GM23248 (cell line): ENCODE data around the gene GBF1.

Experiments used
- EZH2 ChIP-seq: fragments of 200-600 bp; sonication (generic); IDR thresholded peaks from 2 replicates; pipeline ENCODE4 v1.6.1; 2018; ENCODE audit warnings: antibody characterized with exemption, mild to moderate bottlenecking; ENCODE audit not compliant: insufficient read depth, poor library complexity, severe bottlenecking
- EZH2phosphoT487 ChIP-seq: fragments of 200-600 bp; sonication (generic); IDR thresholded peaks from 2 replicates; pipeline ENCODE4 v1.6.1; 2018; ENCODE audit warnings: antibody characterized with exemption, moderate library complexity, mild to moderate bottlenecking, low read depth; ENCODE audit not compliant: insufficient read depth

- TF ChIP-seq EZH2phosphoT487 = no peak
- TF ChIP-seq EZH2 = no peak
Measured at GRCh38 chr10:102408131-102408727, 162.9 kb downstream of the GBF1 start.
